Cardiac muscle cell (in vitro differentiated cells and primary cell): ENCODE results near the gene TRAM2. TPM values are rescaled to one million over a fixed set of nuclear protein-coding genes. Genes with fewer than 3 reads are reported as not detected.

Experiments used
- DNase-seq, 2 donors: peaks; one replicate each; pipeline versions ENCODE4 v3.0.0 to v3.0.0-alpha.2; 2010 to 2017; ENCODE audit warnings: low read depth in 1 of 2, low spot score in 1 of 2
- H3K27ac ChIP-seq: fragments of 200-600 bp; sonication (generic); 2 replicates; pipeline ENCODE4 v1.5.1; 2016
- H3K27me3 ChIP-seq: fragments of 200-600 bp; sonication (generic); 2 replicates; pipeline ENCODE4 v1.6.0; 2016; ENCODE audit warnings: control low read depth
- H3K36me3 ChIP-seq: fragments of 200-600 bp; sonication (generic); 2 replicates; pipeline ENCODE4 v1.5.1; 2016; ENCODE audit warnings: control low read depth
- H3K4me1 ChIP-seq: fragments of 200-600 bp; sonication (generic); 2 replicates; pipeline ENCODE4 v1.8.1; 2017; ENCODE audit warnings: low read depth, mild to moderate bottlenecking, mixed run types
- H3K4me3 ChIP-seq: fragments of 200-600 bp; sonication (generic); 2 replicates; pipeline ENCODE4 v1.5.1; 2016; ENCODE audit warnings: mild to moderate bottlenecking
- H3K9me3 ChIP-seq: fragments of 200-600 bp; sonication (generic); 2 replicates; pipeline ENCODE4 v1.5.1; 2017; ENCODE audit warnings: low read depth, mild to moderate bottlenecking, control low read depth
- CTCF ChIP-seq: IDR thresholded peaks from 2 replicates; pipeline ENCODE4 v1.5.1; 2012; ENCODE audit warnings: low read depth, mild to moderate bottlenecking, low read length
- polyA plus RNA-seq: library from polyadenylated mRNA; unstranded; fragments of >200 nt; fragmentation: Nextera tagmentation; extraction: Ambion mirVana; gene quantifications from 2 replicates; pipeline ENCODE4 v1.2.1, GENCODE V29; 2016
- total RNA-seq: library from RNA; depleted of rRNA; stranded (reverse); fragments of >200 nt; gene quantifications from 2 replicates; pipeline ENCODE4 v1.2.3, GENCODE V29; 2016

TRAM2 gene
- total and polyA plus RNA-seq, 2 experiments from 2014 or later, result 6.6 to 7.7 TPM

- H3K36me3 ChIP-seq, result no peaks in the 10 kb centered on the region
- TF ChIP-seq CTCF, result no peak
- H3K9me3 ChIP-seq, result no peaks in the 10 kb centered on the region
- no peak overlapping the region for H3K27ac ChIP-seq
- H3K4me3 ChIP-seq, result no peak overlapping the region
- DNase-seq, result no peak
- no peaks in the 10 kb centered on the region for H3K27me3 ChIP-seq
- no peaks in the 10 kb centered on the region for H3K4me1 ChIP-seq
These were observed 39.7 kb downstream of the TRAM2 start for GRCh38 chr6:52537001-52537753.

- Histone ChIP-seq H3K9me3 (no peaks in the 10 kb centered on the region), H3K27ac (no peak overlapping the region), H3K4me3 (no peak overlapping the region), H3K27me3 (no peaks in the 10 kb centered on the region), H3K36me3 (no peaks in the 10 kb centered on the region), H3K4me1 (no peaks in the 10 kb centered on the region)
- no peak for TF ChIP-seq CTCF
- no peak for DNase-seq
These were observed 40.4 kb downstream of the TRAM2 start for GRCh38 chr6:52536424-52536916.

- no peak for TF ChIP-seq CTCF
- H3K27ac ChIP-seq, result no peak overlapping the region
- no peaks in the 10 kb centered on the region for H3K36me3 ChIP-seq
- H3K4me3 ChIP-seq, result no peak overlapping the region
- no peaks in the 10 kb centered on the region for H3K4me1 ChIP-seq
- H3K9me3 ChIP-seq, result no peaks in the 10 kb centered on the region
- no peak for DNase-seq
- no peaks in the 10 kb centered on the region for H3K27me3 ChIP-seq
These were observed 41.0 kb downstream of the TRAM2 start for GRCh38 chr6:52535711-52536423.

- Histone ChIP-seq H3K4me1 (no peaks in the 10 kb centered on the region), H3K9me3 (no peaks in the 10 kb centered on the region), H3K4me3 (no peak overlapping the region), H3K27me3 (no peaks in the 10 kb centered on the region), H3K27ac (no peak overlapping the region), H3K36me3 (no peaks in the 10 kb centered on the region)
- TF ChIP-seq CTCF, result no peak
- no peak for DNase-seq
These were observed 41.9 kb downstream of the TRAM2 start for GRCh38 chr6:52534966-52535390.

GRCh38 chr6:52534363-52534762 lies 42.5 kb downstream of the TRAM2 start:
- no peak overlapping the region for H3K4me3 ChIP-seq
- no peak overlapping the region for H3K27ac ChIP-seq
- no peaks in the 10 kb centered on the region for H3K4me1 ChIP-seq
- no peaks in the 10 kb centered on the region for H3K27me3 ChIP-seq
- DNase-seq, result no peak
- H3K36me3 ChIP-seq, result no peaks in the 10 kb centered on the region
- H3K9me3 ChIP-seq, result no peaks in the 10 kb centered on the region
- no peak for TF ChIP-seq CTCF
